Spleen (tissue), 11 donors: ENCODE results near the gene ZNF256. TPM values are rescaled to one million over a fixed set of nuclear protein-coding genes. Genes with fewer than 3 reads are reported as not detected.
A peak's percentile ranks its signal among the peaks of the same experiment; 100 is the strongest.

ENCODE experiments used
- DNase-seq: peaks from one replicate; pipeline ENCODE4 v3.0.0-alpha.2; 2020
- H3K27ac ChIP-seq, 8 donors: fragments of 200-600 bp; sonication (generic) in 7 of 8; 1 replicate in 4 of 8; 2 replicates in 4 of 8; pipeline versions ENCODE4 v1.5.0 to v1.8.0; 2016 to 2021; ENCODE audit warnings: inconsistent platforms in 4 of 8, mild to moderate bottlenecking in 4 of 8, moderate library complexity in 1 of 8
- H3K27me3 ChIP-seq, 7 donors: fragments of 200-600 bp; sonication (generic) in 6 of 7; replicated peaks in 1 of 7; 1 replicate in 4 of 7; 2 replicates in 3 of 7; pipeline versions ENCODE4 v1.5.0 to v1.8.0; 2016 to 2021; ENCODE audit warnings: inconsistent platforms in 3 of 7, mild to moderate bottlenecking in 1 of 7
- H3K36me3 ChIP-seq, 6 donors: fragments of 200-600 bp; sonication (generic) in 5 of 6; 1 replicate in 4 of 6; 2 replicates in 2 of 6; pipeline versions ENCODE4 v1.5.0 to v1.8.0; 2016 to 2021; ENCODE audit warnings: inconsistent platforms in 2 of 6
- H3K4me1 ChIP-seq, 6 donors: fragments of 200-600 bp; sonication (generic) in 5 of 6; 1 replicate in 3 of 6; 2 replicates in 3 of 6; pipeline versions ENCODE4 v1.5.0 to v1.8.0; 2016 to 2021; ENCODE audit warnings: inconsistent platforms in 3 of 6
- H3K4me3 ChIP-seq, 8 donors: fragments of 200-600 bp; sonication (generic) in 7 of 8; 1 replicate in 4 of 8; 2 replicates in 4 of 8; pipeline versions ENCODE4 v1.5.0 to v1.8.0; 2016 to 2021; ENCODE audit warnings: inconsistent platforms in 4 of 8, mild to moderate bottlenecking in 4 of 8, moderate library complexity in 2 of 8
- H3K9me3 ChIP-seq, 8 donors: fragments of 200-600 bp; sonication (generic) in 7 of 8; 1 replicate in 4 of 8; 2 replicates in 4 of 8; pipeline versions ENCODE4 v1.5.0 to v1.8.0; 2016 to 2021; ENCODE audit warnings: inconsistent platforms in 4 of 8
- CTCF ChIP-seq, 11 experiments: fragments of 200-600 bp in 7 of 11; fragments of 450-650 bp in 4 of 11; sonication (generic) in 4 of 11; IDR thresholded peaks in 8 of 11; conservative IDR thresholded peaks in 3 of 11; 1 replicate in 7 of 11; 2 replicates in 4 of 11; pipeline versions ENCODE4 v1.4.0 to v1.8.0; 2016 to 2021; ENCODE audit warnings: antibody characterized with exemption in 11 of 11, inconsistent platforms in 4 of 11, mild to moderate bottlenecking in 1 of 11
- POLR2A ChIP-seq, 3 donors: fragments of 450-650 bp; IDR thresholded peaks; one replicate each; pipeline ENCODE4 v1.5.1; 2017; ENCODE audit warnings: antibody characterized with exemption in 3 of 3, mild to moderate bottlenecking in 1 of 3
- POLR2AphosphoS5 ChIP-seq, 3 donors: sonication (generic); formaldehyde crosslinking; IDR thresholded peaks; one replicate each; pipeline ENCODE4 v1.5.1; 2017; ENCODE audit warnings: antibody characterized with exemption in 3 of 3
- WGBS, 5 donors: extraction: QIAGEN DNeasy Blood & Tissue Kit in 3 of 5; methylation state at CpG; one replicate each; pipeline versions ENCODE4 v1.1.5 to v1.1.7; 2013 to 2018; 5-methylcytosine and 5-hydroxymethylcytosine counted together
- intact Hi-C: fragments of 100-400 bp; cut with DNase I; formaldehyde crosslinking; loops from one replicate; pipeline ENCODE4 v1.15.0; 2023; ENCODE audit warnings: low total_unique reads
- polyA plus RNA-seq, 3 donors: library from polyadenylated mRNA; stranded (reverse); fragments of 200-250 nt; gene quantifications; one replicate each; pipeline ENCODE4 v1.2.1, GENCODE V29; 2013
- total RNA-seq, 7 donors: library from RNA; depleted of rRNA in 3 of 7; stranded (reverse); fragments of >200 nt in 3 of 7; fragmentation: NEBNext Ultra II Directional in 4 of 7; extraction: Animal tissue kit (Norgen Biotek cat#: 25700) in 4 of 7; gene quantifications; one replicate each; pipeline versions ENCODE4 v1.1.0 to v1.2.1, GENCODE V29; 2016 to 2021
- donor health status: healthy with polysubstance abuse.
- donor health status: DM: no; HTN: no; CAD: no; lungs with moderate emphysema.
- donor health status: DM: no; HTN: no; CAD: no.
- donor health status: Bipolar disorder and iron deficiency.
- donor health status: healthy.
- donor health status: DM: no; HTN: no; CAD: no.
- donor health status: DM: yes; HTN: yes; CAD: no.

Gene ZNF256
- total and polyA plus RNA-seq, 10 donors = 4.1 to 10.9 (median 9.3) TPM

DNA sequence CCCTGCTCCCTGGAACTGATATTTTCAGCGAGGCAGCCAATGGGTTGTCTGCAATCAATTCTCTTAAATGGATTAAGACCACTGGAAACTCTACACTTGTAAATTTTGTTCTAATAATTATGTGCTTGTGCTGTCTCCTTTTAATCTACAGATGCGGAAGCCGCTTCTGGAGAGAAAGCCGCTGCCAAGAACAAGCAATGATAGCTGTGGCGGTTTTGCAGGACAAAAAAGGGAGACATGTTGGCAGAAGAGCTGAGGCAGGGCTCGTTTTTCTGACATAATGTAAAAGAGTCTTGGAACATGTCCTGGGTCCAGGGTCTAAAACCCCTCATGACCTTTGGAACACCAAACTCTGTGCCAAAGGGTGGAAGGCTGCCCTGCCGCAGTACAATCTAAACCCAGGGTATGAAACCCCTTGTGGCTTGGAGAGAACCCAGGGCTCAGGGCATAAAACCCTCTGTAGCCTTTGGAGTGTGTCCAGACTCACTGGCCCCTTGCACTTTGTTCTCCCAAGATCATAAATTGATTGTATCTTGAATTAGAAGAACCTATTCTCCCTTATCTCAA lies 43.8 kb downstream of the ZNF256 start:
- TF ChIP-seq POLR2A (IDR thresholded peaks at IDR 0.05) (no peak), CTCF (IDR thresholded peaks at IDR 0.05 in 8 of 11, conservative IDR thresholded peaks at IDR 0.05 in 3 of 11) (peak in 1 of 11 experiments; percentile 15), POLR2AphosphoS5 (IDR thresholded peaks at IDR 0.05) (no peak)
- Histone ChIP-seq H3K4me1 (peaks cover 0 to 17% (median 0%) of the 10 kb centered on the region in 6 donors), H3K36me3 (peaks cover 0 to 37% (median 14%) of the 10 kb centered on the region in 6 donors), H3K4me3 (no peak overlapping the region), H3K27me3 (no peaks in the 10 kb centered on the region), H3K9me3 (peaks cover 0 to 71% (median 11%) of the 10 kb centered on the region in 8 donors), H3K27ac (no peak overlapping the region)
- intact Hi-C loops = loop anchor here (10.0 kb wide), 1 partner anchor 799 kb away; no protein-coding TSS in a partner anchor
- 63 to 77% (median 65%) methylated on average over 7 of the region's 7 CpGs for WGBS, 5 donors
- DNase-seq = no peak

DNA sequence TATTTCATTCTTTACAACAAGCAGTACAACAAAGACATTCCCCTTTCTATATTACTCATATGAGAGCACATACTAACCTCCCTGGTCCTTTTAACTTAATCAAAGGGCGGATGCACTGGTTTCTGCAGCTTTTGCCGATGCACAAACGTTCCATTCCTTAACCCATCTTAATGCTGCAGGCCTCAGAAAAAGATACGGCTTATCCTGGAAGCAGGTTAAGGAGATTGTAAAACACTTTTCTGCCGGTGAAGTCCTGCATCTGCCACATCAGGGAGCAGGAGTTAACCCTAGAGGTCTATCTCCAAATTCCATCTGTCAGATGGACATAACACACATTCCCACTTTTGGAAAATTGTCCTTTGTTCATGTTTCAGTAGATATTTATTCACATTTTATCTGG lies 47.2 kb downstream of the ZNF256 start:
- no peak for TF ChIP-seq CTCF (IDR thresholded peaks at IDR 0.05 in 8 of 11, conservative IDR thresholded peaks at IDR 0.05 in 3 of 11)
- no peak for TF ChIP-seq POLR2A (IDR thresholded peaks at IDR 0.05)
- no peak for TF ChIP-seq POLR2AphosphoS5 (IDR thresholded peaks at IDR 0.05)
- H3K27me3 ChIP-seq = no peaks in the 10 kb centered on the region
- H3K27ac ChIP-seq = no peak overlapping the region
- no peak for DNase-seq
- H3K9me3 ChIP-seq = peaks cover 0 to 46% (median 0%) of the 10 kb centered on the region in 8 donors
- H3K36me3 ChIP-seq = peaks cover 0 to 11% (median 0%) of the 10 kb centered on the region in 6 donors
- peaks cover 0 to 21% (median 0%) of the 10 kb centered on the region in 6 donors for H3K4me1 ChIP-seq
- intact Hi-C loops = loop anchor here (10.0 kb wide), 1 partner anchor 796 kb away; no protein-coding TSS in a partner anchor
- no peak overlapping the region for H3K4me3 ChIP-seq
- WGBS, 5 donors = 76 to 91% (median 83%) methylated on average over 5 of the region's 5 CpGs

Other genes starting within 250 kb of the ZNF256 start
- gene ZNF154, start 238.5 kb downstream of the ZNF256 start, total RNA-seq = 10 to 100 TPM in 6 of 7 donors, 1 to 10 TPM in 1; 9.3 to 21.2 (median 15.3) TPM
- gene ZNF154, start 238.5 kb downstream of the ZNF256 start, polyA plus RNA-seq = 1 to 10 TPM; 3.6 to 5.8 (median 4.3) TPM
- 10 to 100 TPM; 16.1 to 23.3 (median 17.1) TPM for gene ZNF671, start 220.1 kb downstream of the ZNF256 start, total RNA-seq
- 10 to 100 TPM; 10.4 to 11.7 (median 10.9) TPM for gene ZNF671, start 220.1 kb downstream of the ZNF256 start, polyA plus RNA-seq
- 10 to 100 TPM; 16.2 to 25.3 (median 20.9) TPM for gene ZNF776, start 200.9 kb downstream of the ZNF256 start, total RNA-seq
- 1 to 10 TPM; 3.5 to 9.5 (median 4.3) TPM for gene ZNF776, start 200.9 kb downstream of the ZNF256 start, polyA plus RNA-seq
- 10 to 100 TPM; 29.6 to 45.6 (median 35.2) TPM for gene ZNF586, start 178.0 kb downstream of the ZNF256 start, total RNA-seq
- 1 to 10 TPM; 7.3 to 9.8 (median 9.0) TPM for gene ZNF586, start 178.0 kb downstream of the ZNF256 start, polyA plus RNA-seq
- 10 to 100 TPM in 4 of 7 donors, 1 to 10 TPM in 3; 8.8 to 20.8 (median 10.5) TPM for gene ZNF552, start 132.8 kb downstream of the ZNF256 start, total RNA-seq
- gene ZNF552, start 132.8 kb downstream of the ZNF256 start, polyA plus RNA-seq = 1 to 10 TPM; 2.9 to 4.2 (median 4.0) TPM
- gene ZNF587B, start 117.4 kb downstream of the ZNF256 start, total RNA-seq = 10 to 100 TPM; 19.9 to 31.8 (median 26.0) TPM
- 1 to 10 TPM; 3.4 to 9.8 (median 3.9) TPM for gene ZNF587B, start 117.4 kb downstream of the ZNF256 start, polyA plus RNA-seq
- 10 to 100 TPM; 23.8 to 46.5 (median 39.0) TPM for gene ZNF587, start 97.8 kb downstream of the ZNF256 start, total RNA-seq
- 10 to 100 TPM in 1 of 3 donors, 1 to 10 TPM in 2; 3.9 to 20.2 (median 4.8) TPM for gene ZNF587, start 97.8 kb downstream of the ZNF256 start, polyA plus RNA-seq
- gene ZNF814, start 58.7 kb downstream of the ZNF256 start, total RNA-seq = 10 to 100 TPM; 18.0 to 48.1 (median 33.2) TPM
- 10 to 100 TPM; 15.4 to 21.2 (median 17.3) TPM for gene ZNF814, start 58.7 kb downstream of the ZNF256 start, polyA plus RNA-seq
- gene ZNF417, start 31.1 kb downstream of the ZNF256 start, total RNA-seq = 10 to 100 TPM; 22.6 to 31.2 (median 24.7) TPM
- 1 to 10 TPM; 1.5 to 3.3 (median 1.6) TPM for gene ZNF417, start 31.1 kb downstream of the ZNF256 start, polyA plus RNA-seq
- gene ZNF418, start 12.3 kb downstream of the ZNF256 start, total RNA-seq = 10 to 100 TPM in 5 of 7 donors, 1 to 10 TPM in 2; 8.9 to 16.5 (median 10.7) TPM
- 1 to 10 TPM; 4.7 to 6.7 (median 6.7) TPM for gene ZNF418, start 12.3 kb downstream of the ZNF256 start, polyA plus RNA-seq
- gene C19orf18, start 26.8 kb upstream of the ZNF256 start, total RNA-seq = 1 to 10 TPM in 1 of 7 donors, under 1 TPM in 3, not detected in 3; 0.50 to 1.9 (median 0.69) TPM
- gene C19orf18, start 26.8 kb upstream of the ZNF256 start, polyA plus RNA-seq = 1 to 10 TPM; 1.7 to 4.2 (median 3.0) TPM
- 10 to 100 TPM; 12.4 to 25.3 (median 17.3) TPM for gene ZNF606, start 55.1 kb upstream of the ZNF256 start, total RNA-seq
- 10 to 100 TPM in 1 of 3 donors, 1 to 10 TPM in 2; 5.6 to 12.4 (median 9.3) TPM for gene ZNF606, start 55.1 kb upstream of the ZNF256 start, polyA plus RNA-seq
- not detected for gene ZSCAN1, start 86.3 kb upstream of the ZNF256 start, total RNA-seq
- under 1 TPM in 2 of 3 donors, not detected in 1; 0.08 to 0.24 TPM for gene ZSCAN1, start 86.3 kb upstream of the ZNF256 start, polyA plus RNA-seq
- gene ZNF135, start 111.6 kb upstream of the ZNF256 start, total RNA-seq = 1 to 10 TPM; 3.6 to 9.4 (median 8.1) TPM
- gene ZNF135, start 111.6 kb upstream of the ZNF256 start, polyA plus RNA-seq = 1 to 10 TPM; 4.8 to 6.5 (median 5.1) TPM
- gene ZSCAN18, start 150.5 kb upstream of the ZNF256 start, total RNA-seq = 10 to 100 TPM; 46.1 to 71.7 (median 62.5) TPM
- 10 to 100 TPM; 39.8 to 46.5 (median 42.2) TPM for gene ZSCAN18, start 150.5 kb upstream of the ZNF256 start, polyA plus RNA-seq
- gene ZNF329, start 203.1 kb upstream of the ZNF256 start, total RNA-seq = 10 to 100 TPM in 4 of 7 donors, 1 to 10 TPM in 3; 8.6 to 13.4 (median 10.4) TPM
- gene ZNF329, start 203.1 kb upstream of the ZNF256 start, polyA plus RNA-seq = 1 to 10 TPM; 3.8 to 6.1 (median 3.8) TPM
- 10 to 100 TPM; 32.5 to 53.4 (median 36.9) TPM for gene ZNF274, start 235.4 kb upstream of the ZNF256 start, total RNA-seq
- gene ZNF274, start 235.4 kb upstream of the ZNF256 start, polyA plus RNA-seq = 10 to 100 TPM; 17.5 to 19.5 (median 18.4) TPM